Naive thymus-derived CD8-positive, alpha-beta T cell (primary cell): ENCODE results near the gene PARPBP. TPM values are rescaled to one million over a fixed set of nuclear protein-coding genes. Genes with fewer than 3 reads are reported as not detected.
"Not testable (repeated sequence)": the region's sequence is repeated elsewhere in the genome, so short reads cannot be mapped to it uniquely, and the experiment has no call there.

Source experiments
- ATAC-seq, 2 donors: fragments of 150-1000 bp; cut with Tn5 transposase in 1 of 2; sonication (Bioruptor Pico), chemical (Tn5 transposase) in 1 of 2; 1 replicate in 1 of 2; 2 replicates in 1 of 2; pipeline ENCODE4 v1.10.0; 2021; ENCODE audit warnings: mild to moderate bottlenecking in 2 of 2, moderate library complexity in 2 of 2
- POLR2A ChIA-PET: fragments of 350-600 bp; sonication (Branson Sonifier 250); formaldehyde crosslinking; loops from one replicate; lab custom pipeline; 2021; ENCODE audit warnings: antibody characterized with exemption; lab: Charles Lee
- DNase-seq, 10 donors: peaks; one replicate each; pipeline versions ENCODE4 v3.0.0 to v3.0.0-alpha.2; 2020 to 2022
- H3K27ac Mint-ChIP-seq, 10 donors: one replicate each; pipeline ENCODE4 v1.8.0; 2020 to 2022; ENCODE audit warnings: mild to moderate bottlenecking in 10 of 10, mixed read lengths in 10 of 10, moderate library complexity in 4 of 10, inconsistent platforms in 1 of 10
- H3K27me3 Mint-ChIP-seq, 5 donors: one replicate each; pipeline ENCODE4 v1.8.0; 2021 to 2022; ENCODE audit warnings: mixed read lengths in 5 of 5
- H3K36me3 Mint-ChIP-seq, 3 donors: one replicate each; pipeline ENCODE4 v1.8.0; 2020 to 2022; ENCODE audit warnings: mixed read lengths in 3 of 3, mild to moderate bottlenecking in 2 of 3, inconsistent platforms in 1 of 3
- H3K4me1 Mint-ChIP-seq, 4 donors: one replicate each; pipeline ENCODE4 v1.8.0; 2021 to 2022; ENCODE audit warnings: mixed read lengths in 4 of 4
- H3K4me3 Mint-ChIP-seq, 10 donors: one replicate each; pipeline ENCODE4 v1.8.0; 2020 to 2022; ENCODE audit warnings: mild to moderate bottlenecking in 10 of 10, mixed read lengths in 10 of 10, moderate library complexity in 6 of 10, inconsistent platforms in 1 of 10
- H3K9me3 Mint-ChIP-seq, 9 donors: one replicate each; pipeline ENCODE4 v1.8.0; 2020 to 2022; ENCODE audit warnings: mixed read lengths in 9 of 9, mild to moderate bottlenecking in 3 of 9, inconsistent platforms in 1 of 9, moderate library complexity in 1 of 9
- polyA plus RNA-seq, 3 donors: library from polyadenylated mRNA; unstranded; fragments of 300-500 nt; fragmentation: Illumina TruSeq; gene quantifications; one replicate each; pipeline ENCODE4 v1.2.3, GENCODE V29; 2021
- total RNA-seq, 8 experiments: library from RNA in 2 of 8; stranded (reverse) in 2 of 8; gene quantifications; one replicate each; pipeline ENCODE4 v1.2.3 and lab custom pipeline; 2021 to 2026

PARPBP gene
- total and polyA plus RNA-seq, 5 experiments from 2014 or later, result 1.2 to 2.1 (median 1.8) TPM

DNA sequence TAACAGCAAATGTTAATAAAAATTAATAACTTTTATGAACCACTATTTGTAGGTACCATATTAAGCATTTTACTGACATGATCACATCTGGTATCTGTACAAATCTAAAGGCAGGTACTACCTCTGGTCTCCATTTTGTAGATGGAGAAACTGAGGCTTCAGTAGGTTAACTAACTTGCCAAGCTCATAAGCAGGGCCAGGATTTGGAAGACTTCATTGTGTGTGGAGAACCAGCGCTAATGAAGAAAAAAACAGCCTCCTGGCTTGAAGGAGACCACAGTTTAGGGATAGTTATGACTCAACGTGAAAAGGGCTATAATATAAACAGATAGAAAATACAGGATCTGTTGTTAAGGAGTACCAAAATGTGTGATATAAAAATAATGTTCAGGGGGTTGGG, 1.1 kb upstream of the PARPBP start:
- ATAC-seq, result no peak
- DNase-seq, result no peak
- H3K9me3 Mint-ChIP-seq, result no peaks in the 10 kb centered on the region
- H3K4me3 Mint-ChIP-seq, result peak overlapping the region; percentile 59 to 95 (median 90)
- POLR2A ChIA-PET, result interaction anchor here (1.1 kb wide), 1 partner anchor 57 kb away, joined by 8 read pairs; the partner anchor contains the start of gene WASHC3
- peaks cover 6 to 29% (median 22%) of the 10 kb centered on the region in 3 donors for H3K36me3 Mint-ChIP-seq
- H3K4me1 Mint-ChIP-seq, result peaks cover 8 to 27% (median 18%) of the 10 kb centered on the region in 4 donors
- H3K27ac Mint-ChIP-seq, result peak overlapping the region in 8 of 10 donors; percentile 65 to 98 (median 78)
- H3K27me3 Mint-ChIP-seq, result no peaks in the 10 kb centered on the region

DNA sequence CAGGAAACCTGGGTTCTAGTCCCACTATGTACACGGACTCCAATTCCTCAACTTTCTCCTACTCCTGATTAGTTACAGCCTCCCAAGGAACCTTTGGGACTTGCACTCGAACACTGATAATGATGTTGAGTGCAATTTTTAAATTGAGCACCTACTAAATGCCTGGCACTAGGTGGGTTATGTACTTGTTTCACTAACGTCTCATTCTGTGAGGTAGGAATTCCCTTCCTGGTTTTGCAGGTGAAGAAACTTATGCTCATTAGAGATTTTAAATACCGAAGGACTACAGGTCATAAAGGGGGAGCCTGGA, 536 bp downstream of the PARPBP start:
- H3K4me1 Mint-ChIP-seq, result peaks cover 8 to 25% (median 16%) of the 10 kb centered on the region in 4 donors
- H3K9me3 Mint-ChIP-seq, result no peaks in the 10 kb centered on the region
- H3K4me3 Mint-ChIP-seq, result peak overlapping the region; percentile 90 to 95 (median 92)
- DNase-seq, result no peak
- H3K27me3 Mint-ChIP-seq, result no peaks in the 10 kb centered on the region
- H3K27ac Mint-ChIP-seq, result peak overlapping the region; percentile 81 to 98 (median 96)
- POLR2A ChIA-PET, result no interaction called here
- no peak for ATAC-seq
- peaks cover 6 to 24% (median 20%) of the 10 kb centered on the region in 3 donors for H3K36me3 Mint-ChIP-seq

DNA sequence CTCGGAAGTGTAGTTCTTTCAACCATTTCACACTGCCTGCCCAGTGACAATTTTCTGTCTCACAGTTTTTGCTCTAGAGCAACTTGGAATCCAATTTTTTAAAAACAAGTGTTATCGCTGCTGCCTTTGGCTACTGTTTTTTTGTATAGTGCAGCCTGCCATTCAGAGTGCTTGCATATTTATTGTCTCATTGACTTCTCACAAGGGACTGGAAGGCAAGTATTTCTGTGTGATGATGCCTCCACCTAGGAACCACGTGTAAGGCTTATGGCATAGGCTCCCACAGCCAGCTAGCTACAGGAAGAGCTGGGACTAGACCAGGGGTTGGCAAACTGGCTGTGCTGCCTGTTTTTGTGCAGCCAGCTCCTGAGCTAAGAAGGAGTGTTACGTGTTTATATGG, 903 bp downstream of the PARPBP start:
- DNase-seq (no peak), ATAC-seq (no peak)
- H3K4me3 Mint-ChIP-seq, result peak overlapping the region in 9 of 10 donors; percentile 90 to 95 (median 92)
- H3K27ac Mint-ChIP-seq, result peak overlapping the region in 9 of 10 donors; percentile 86 to 97 (median 95)
- no peaks in the 10 kb centered on the region for H3K9me3 Mint-ChIP-seq
- peaks cover 8 to 25% (median 15%) of the 10 kb centered on the region in 4 donors for H3K4me1 Mint-ChIP-seq
- H3K36me3 Mint-ChIP-seq, result peaks cover 6 to 20% (median 16%) of the 10 kb centered on the region in 3 donors
- no peaks in the 10 kb centered on the region for H3K27me3 Mint-ChIP-seq
- POLR2A ChIA-PET, result interaction anchor here (0.7 kb wide), 1 partner anchor 55 kb away, joined by 6 read pairs; no protein-coding TSS in a partner anchor

DNA sequence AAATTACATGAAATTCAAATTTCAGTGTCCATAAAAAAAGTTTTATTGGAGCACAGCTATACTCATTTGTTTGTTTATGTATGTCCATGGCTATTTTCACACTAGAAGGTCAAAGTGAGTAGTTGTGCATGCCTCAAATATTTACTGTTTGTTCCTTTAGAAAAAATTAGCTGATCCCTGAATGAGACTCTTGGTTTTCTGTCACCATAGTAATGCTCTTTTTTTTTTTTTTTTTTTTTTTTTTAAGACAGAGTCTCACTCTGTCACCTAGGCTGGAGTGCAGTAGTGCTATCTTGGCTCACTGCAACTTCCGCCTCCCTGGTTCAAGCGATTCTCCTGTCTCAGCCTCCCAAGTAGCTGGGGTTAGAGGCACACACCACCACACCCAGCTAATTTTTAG, 1.3 kb downstream of the PARPBP start:
- H3K4me3 Mint-ChIP-seq, result peak overlapping the region in 4 of 10 donors; percentile 90 to 95 (median 92)
- POLR2A ChIA-PET, result interaction anchor here (0.7 kb wide), 1 partner anchor 56 kb away, joined by 6 read pairs; no protein-coding TSS in a partner anchor
- peaks cover 2 to 16% (median 12%) of the 10 kb centered on the region in 3 donors for H3K36me3 Mint-ChIP-seq

DNA sequence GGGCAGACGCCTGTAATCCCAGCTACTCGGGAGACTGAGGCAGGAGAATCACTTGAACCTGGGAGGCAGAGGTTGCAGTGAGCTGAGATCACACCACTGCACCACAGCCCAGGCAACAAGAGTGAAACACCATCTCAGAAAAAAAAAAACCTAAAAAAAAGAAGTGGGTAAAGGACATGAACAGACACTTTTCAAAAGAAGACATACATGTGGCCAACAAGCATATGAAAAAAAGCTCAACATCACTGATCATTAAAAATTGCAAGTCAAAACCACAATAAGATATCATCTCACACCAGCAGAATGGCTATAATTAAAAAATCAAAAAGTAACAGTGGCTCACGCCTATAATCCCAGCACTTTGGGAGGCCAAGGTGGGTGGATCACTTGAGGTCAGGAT, 10.7 kb downstream of the PARPBP start:
- peaks cover 0 to 15% (median 0%) of the 10 kb centered on the region in 3 donors for H3K36me3 Mint-ChIP-seq
- POLR2A ChIA-PET, result not testable (repeated sequence)

More for the DNA sequence above, 1.3 kb downstream of the PARPBP start:
- ATAC-seq, DNase-seq, H3K27me3 Mint-ChIP-seq, H3K9me3 Mint-ChIP-seq: not testable (repeated sequence)
- peak overlapping the region in 1 of 10 donors; percentile 86 for H3K27ac Mint-ChIP-seq
- peaks cover 8 to 25% (median 15%) of the 10 kb centered on the region in 4 donors for H3K4me1 Mint-ChIP-seq

DNA sequence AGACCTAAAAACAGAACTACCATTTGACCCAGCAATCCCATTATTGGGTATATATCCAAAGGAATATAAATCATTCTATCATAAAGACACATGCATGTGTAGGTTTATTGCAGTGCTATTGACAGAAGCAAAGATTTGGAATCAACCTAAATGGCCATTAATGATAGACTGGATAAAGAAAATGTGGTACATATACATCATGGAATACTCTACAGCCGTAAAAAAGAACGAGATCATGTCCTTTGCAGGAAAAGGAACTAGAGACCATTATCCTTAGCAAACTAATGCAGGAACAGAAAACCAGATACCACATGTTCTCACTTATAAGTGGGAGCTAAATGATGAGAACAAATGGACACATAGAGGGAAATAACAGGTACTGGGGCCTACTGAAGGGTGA, 11.5 kb downstream of the PARPBP start:
- H3K27me3 Mint-ChIP-seq, POLR2A ChIA-PET, DNase-seq, H3K4me3 Mint-ChIP-seq, H3K4me1 Mint-ChIP-seq, H3K9me3 Mint-ChIP-seq, ATAC-seq: not testable (repeated sequence)
- H3K36me3 Mint-ChIP-seq, result peaks cover 0 to 15% (median 0%) of the 10 kb centered on the region in 3 donors
- H3K27ac Mint-ChIP-seq, result peak overlapping the region in 1 of 10 donors; percentile 34

More for the DNA sequence above, 10.7 kb downstream of the PARPBP start:
- DNase-seq, H3K4me3 Mint-ChIP-seq, H3K27me3 Mint-ChIP-seq, ATAC-seq, H3K9me3 Mint-ChIP-seq, H3K27ac Mint-ChIP-seq, H3K4me1 Mint-ChIP-seq: not testable (repeated sequence)

DNA sequence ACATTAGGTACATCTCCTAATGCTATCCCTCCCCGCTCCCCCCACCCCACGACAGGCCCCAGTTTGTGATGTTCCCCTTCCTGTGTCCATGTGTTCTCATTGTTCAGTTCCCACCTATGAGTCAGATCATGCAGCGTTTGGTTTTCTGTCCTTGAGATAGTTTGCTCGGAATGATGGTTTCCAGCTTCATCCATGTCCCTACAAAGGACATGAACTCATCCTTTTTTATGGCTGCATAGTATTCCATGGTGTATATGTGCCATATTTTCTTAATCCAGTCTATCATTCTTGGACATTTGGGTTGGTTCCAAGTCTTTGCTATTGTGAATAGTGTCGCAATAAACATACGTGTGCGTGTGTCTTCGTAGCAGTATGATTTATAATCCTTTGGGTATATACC, 17.6 kb downstream of the PARPBP start:
- peak overlapping the region in 1 of 10 donors; percentile 49 for H3K27ac Mint-ChIP-seq
- DNase-seq, H3K4me3 Mint-ChIP-seq, H3K27me3 Mint-ChIP-seq, ATAC-seq, H3K36me3 Mint-ChIP-seq, H3K4me1 Mint-ChIP-seq, POLR2A ChIA-PET: not testable (repeated sequence)
- peaks cover 0 to 40% (median 0%) of the 10 kb centered on the region in 9 donors for H3K9me3 Mint-ChIP-seq

DNA sequence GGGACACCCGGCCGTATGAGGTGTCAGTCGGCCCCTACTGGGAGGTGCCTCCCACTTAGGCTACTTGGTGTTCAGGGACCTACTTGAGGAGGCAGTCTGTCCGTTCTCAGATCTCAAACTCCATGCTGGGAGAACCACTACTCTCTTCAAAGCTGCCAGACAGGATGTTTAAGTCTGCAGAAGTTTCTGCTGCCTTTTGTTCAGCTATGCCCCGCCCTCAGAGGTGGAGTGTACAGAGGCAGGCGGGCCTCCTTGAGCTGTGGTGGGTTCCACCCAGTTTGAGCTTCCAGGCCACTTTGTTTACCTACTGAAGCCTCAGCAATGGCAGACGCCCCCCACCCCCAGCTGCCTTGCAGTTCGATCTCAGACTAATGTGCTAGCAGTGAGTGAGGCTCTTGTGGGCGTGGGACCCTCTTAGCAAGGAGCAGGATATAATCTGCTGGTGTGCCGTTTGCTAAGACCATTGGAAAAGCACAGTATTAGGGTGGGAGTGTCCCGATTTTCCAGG, 22.9 kb downstream of the PARPBP start:
- not testable (repeated sequence) for H3K27me3 Mint-ChIP-seq, ATAC-seq
- Mint-ChIP-seq H3K4me1 (peaks cover 3 to 14% (median 9%) of the 10 kb centered on the region in 4 donors), H3K27ac (peak overlapping the region in 5 of 10 donors; percentile 19 to 69 (median 47)), H3K36me3 (peaks cover 0 to 11% (median 0%) of the 10 kb centered on the region in 3 donors), H3K4me3 (peak overlapping the region in 4 of 10 donors; percentile 30 to 52 (median 44)), H3K9me3 (peaks cover 0 to 34% (median 0%) of the 10 kb centered on the region in 9 donors)
- DNase-seq, result peak in 3 of 10 donors; percentile 16 to 24 (median 23)
- POLR2A ChIA-PET, result interaction anchor here (0.6 kb wide), 1 partner anchor 15 kb away, joined by 3 read pairs; no protein-coding TSS in a partner anchor

DNA sequence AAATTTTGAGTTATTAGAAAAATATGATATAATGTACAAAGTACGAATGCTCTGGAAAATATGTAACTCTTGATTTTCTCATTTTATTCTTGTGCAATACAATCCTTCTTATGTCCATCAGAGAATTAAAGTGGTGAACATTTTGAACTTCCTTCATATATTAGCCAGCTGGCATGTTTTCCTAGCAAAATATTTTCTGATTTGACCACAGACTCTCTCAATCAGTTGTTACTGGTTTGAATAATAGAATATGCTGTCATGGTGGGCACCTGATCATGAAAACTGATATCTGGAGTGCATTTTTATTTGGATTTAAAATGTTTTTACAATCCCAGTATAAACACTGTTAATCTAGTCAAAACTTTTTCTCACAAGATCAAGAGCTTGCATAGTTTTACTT, 24.2 kb downstream of the PARPBP start:
- H3K27me3 Mint-ChIP-seq, result no peaks in the 10 kb centered on the region
- peaks cover 0 to 11% (median 0%) of the 10 kb centered on the region in 3 donors for H3K36me3 Mint-ChIP-seq
- peaks cover 0 to 28% (median 0%) of the 10 kb centered on the region in 9 donors for H3K9me3 Mint-ChIP-seq
- no peak overlapping the region for H3K27ac Mint-ChIP-seq
- ATAC-seq (no peak), DNase-seq (no peak)
- no peak overlapping the region for H3K4me3 Mint-ChIP-seq
- POLR2A ChIA-PET, result no interaction called here
- peaks cover 3 to 14% (median 9%) of the 10 kb centered on the region in 4 donors for H3K4me1 Mint-ChIP-seq

DNA sequence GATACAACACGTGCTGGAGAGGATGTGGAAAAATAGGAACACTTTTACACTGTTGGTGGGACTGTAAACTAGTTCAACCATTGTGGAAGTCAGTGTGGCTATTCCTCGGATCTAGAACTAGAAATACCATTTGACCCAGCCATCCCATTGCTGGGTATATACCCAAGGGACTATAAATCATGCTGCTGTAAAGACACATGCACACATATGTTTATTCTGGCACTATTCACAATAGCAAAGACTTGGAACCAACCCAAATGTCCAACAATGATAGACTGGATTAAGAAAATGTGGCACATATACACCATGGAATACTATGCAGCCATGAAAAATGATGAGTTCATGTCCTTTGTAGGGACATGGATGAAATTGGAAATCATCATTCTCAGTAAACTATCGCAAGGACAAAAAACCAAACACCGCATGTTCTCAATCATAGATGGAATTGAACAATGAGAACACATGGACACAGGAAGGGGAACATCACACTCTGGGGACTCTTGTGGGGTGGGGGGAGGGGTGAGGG, 27.1 kb downstream of the PARPBP start:
- POLR2A ChIA-PET, H3K4me3 Mint-ChIP-seq: not testable (repeated sequence)
- peaks cover 3 to 13% (median 8%) of the 10 kb centered on the region in 4 donors for H3K4me1 Mint-ChIP-seq

DNA sequence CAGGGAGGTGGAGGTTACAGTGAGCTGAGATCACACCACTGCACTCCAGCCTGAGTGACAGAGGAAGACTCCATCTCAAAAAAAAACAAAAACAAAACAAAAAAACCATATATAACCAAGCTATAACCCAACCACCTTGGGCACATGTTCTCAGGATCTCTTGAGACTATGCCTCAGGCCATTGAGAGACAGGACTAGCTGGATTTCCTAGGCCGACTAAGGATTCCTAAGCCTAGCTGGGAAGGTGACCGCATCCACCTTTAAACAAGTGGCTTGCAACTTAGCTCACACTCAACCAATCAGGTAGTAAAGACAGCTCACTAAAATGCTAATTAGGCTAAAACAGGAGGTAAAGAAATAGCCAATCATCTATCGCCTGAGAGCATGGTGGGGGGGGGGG, 35.2 kb downstream of the PARPBP start:
- H3K27ac Mint-ChIP-seq, H3K36me3 Mint-ChIP-seq, H3K4me1 Mint-ChIP-seq, ATAC-seq, H3K9me3 Mint-ChIP-seq, POLR2A ChIA-PET, DNase-seq, H3K27me3 Mint-ChIP-seq, H3K4me3 Mint-ChIP-seq: not testable (repeated sequence)

More for the DNA sequence above, 27.1 kb downstream of the PARPBP start:
- not testable (repeated sequence) for ATAC-seq, H3K27me3 Mint-ChIP-seq, H3K27ac Mint-ChIP-seq, H3K9me3 Mint-ChIP-seq, H3K36me3 Mint-ChIP-seq, DNase-seq

DNA sequence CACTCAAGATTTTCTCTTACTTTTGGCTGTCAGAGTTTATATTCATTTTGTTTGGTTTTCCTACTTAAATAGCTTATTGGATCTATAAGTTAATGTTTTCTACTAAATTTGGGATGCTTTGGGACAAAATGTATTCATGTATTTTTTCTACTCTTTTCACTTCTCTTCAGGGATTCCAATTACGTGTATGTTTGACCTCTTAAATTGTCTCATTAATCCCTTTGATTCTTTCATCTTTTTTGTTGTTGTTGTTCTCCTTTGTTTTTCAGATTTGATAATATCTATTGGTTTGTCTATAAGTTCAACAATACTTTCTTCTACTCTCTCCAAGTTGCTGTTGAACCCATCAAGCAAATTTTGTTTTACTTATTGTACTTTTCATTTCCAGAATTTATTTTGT, 43.4 kb downstream of the PARPBP start:
- no peaks in the 10 kb centered on the region for H3K27me3 Mint-ChIP-seq
- peaks cover 0 to 2% (median 0%) of the 10 kb centered on the region in 3 donors for H3K36me3 Mint-ChIP-seq
- no peaks in the 10 kb centered on the region for H3K4me1 Mint-ChIP-seq
- H3K27ac Mint-ChIP-seq, result peak overlapping the region in 1 of 10 donors; percentile 1
- POLR2A ChIA-PET, result no interaction called here
- no peak overlapping the region for H3K4me3 Mint-ChIP-seq
- DNase-seq (no peak), ATAC-seq (no peak)
- H3K9me3 Mint-ChIP-seq, result no peaks in the 10 kb centered on the region
